HepG2 (cell line): ENCODE data around the gene CAPRIN1. TPM values are rescaled to one million over a fixed set of nuclear protein-coding genes. Genes with fewer than 3 reads are reported as not detected.
A peak's percentile ranks its signal among the peaks of the same experiment; 100 is the strongest.

Experiments
- ATF2 ChIP-seq: sonication (generic); formaldehyde crosslinking; IDR thresholded peaks from 2 replicates; pipeline ENCODE4 v1.4.0; 2020; ENCODE audit warnings: missing genetic modification reagents
- CBX1 ChIP-seq: IDR thresholded peaks from one replicate; pipeline ENCODE4 v1.6.1; 2016; ENCODE audit warnings: antibody characterized with exemption, low read depth
- ELF4 ChIP-seq: sonication (generic); formaldehyde crosslinking; IDR thresholded peaks from 2 replicates; pipeline ENCODE4 v1.5.0; 2020; ENCODE audit warnings: missing genetic modification reagents, mild to moderate bottlenecking, moderate library complexity, borderline replicate concordance
- HNRNPL ChIP-seq: fragments of 200-400 bp; formaldehyde crosslinking; IDR thresholded peaks from 2 replicates; pipeline ENCODE4 v1.6.1; 2017; ENCODE audit warnings: mild to moderate bottlenecking, low read depth, low read length
- ISX ChIP-seq: sonication (generic); formaldehyde crosslinking; conservative IDR thresholded peaks from 2 replicates; pipeline ENCODE4 v1.5.0; 2020; ENCODE audit warnings: missing genetic modification reagents
- MAZ ChIP-seq, 2 experiments: sonication (generic) in 1 of 2; formaldehyde crosslinking in 1 of 2; IDR thresholded peaks; 2 replicates each; pipeline versions ENCODE4 v1.5.0 to v1.6.1; 2012 to 2020; ENCODE audit warnings: low read depth in 2 of 2, mild to moderate bottlenecking in 2 of 2, borderline replicate concordance in 1 of 2, improper control_type of control experiment in 1 of 2, low read length in 1 of 2, missing genetic modification reagents in 1 of 2, moderate library complexity in 1 of 2
- MTERF4 ChIP-seq: sonication (generic); formaldehyde crosslinking; IDR thresholded peaks from 2 replicates; pipeline ENCODE4 v1.8.0; 2023; ENCODE audit warnings: mild to moderate bottlenecking, missing genetic modification reagents
- RXRB ChIP-seq: IDR thresholded peaks from 2 replicates; pipeline ENCODE4 v1.6.1; 2016; ENCODE audit warnings: borderline replicate concordance, missing genetic modification reagents, missing compliant biosample characterization
- SSRP1 ChIP-seq: IDR thresholded peaks from 2 replicates; pipeline ENCODE4 v1.6.1; 2016; ENCODE audit warnings: control low read depth
- TFDP2 ChIP-seq: sonication (generic); formaldehyde crosslinking; IDR thresholded peaks from 2 replicates; pipeline ENCODE4 v1.4.0; 2020; ENCODE audit warnings: missing genetic modification reagents
- THRA ChIP-seq: sonication (generic); formaldehyde crosslinking; IDR thresholded peaks from 2 replicates; pipeline ENCODE4 v1.4.0; 2020; ENCODE audit warnings: missing genetic modification reagents, borderline replicate concordance
- ZBTB39 ChIP-seq: sonication (generic); formaldehyde crosslinking; IDR thresholded peaks from 2 replicates; pipeline ENCODE4 v1.5.0; 2020; ENCODE audit warnings: missing genetic modification reagents
- ZBTB49 ChIP-seq: sonication (generic); formaldehyde crosslinking; IDR thresholded peaks from 2 replicates; pipeline ENCODE4 v1.4.0; 2020; ENCODE audit warnings: missing genetic modification reagents, borderline replicate concordance
- ZC3H13 ChIP-seq: sonication (generic); formaldehyde crosslinking; IDR thresholded peaks from 2 replicates; pipeline ENCODE4 v1.8.1; 2023; ENCODE audit warnings: mild to moderate bottlenecking, missing genetic modification reagents, moderate library complexity
- ZMYM3 ChIP-seq: sonication (generic); formaldehyde crosslinking; IDR thresholded peaks from 2 replicates; pipeline ENCODE4 v1.5.1; 2020; ENCODE audit warnings: mild to moderate bottlenecking, missing genetic modification reagents
- ZNF205 ChIP-seq: IDR thresholded peaks from 2 replicates; pipeline ENCODE4 v1.6.1; 2018; ENCODE audit warnings: missing biosample characterization, missing genetic modification reagents
- ZNF260 ChIP-seq: sonication (generic); formaldehyde crosslinking; IDR thresholded peaks from 2 replicates; pipeline ENCODE4 v1.4.0; 2020; ENCODE audit warnings: missing genetic modification reagents, low read depth, mild to moderate bottlenecking, borderline replicate concordance
- polyA plus RNA-seq, 8 experiments: library from polyadenylated mRNA; depleted of rRNA in 3 of 8; stranded (reverse) in 7 of 8; unstranded in 1 of 8; fragments of >200 nt; fragmentation: Illumina TruSeq in 4 of 8; extraction: Trizol in 4 of 8; gene quantifications; 2 replicates each; pipeline versions ENCODE4 v1.2.1 to v1.2.3, GENCODE V29; 2011 to 2016; ENCODE audit warnings: low read depth in 4 of 8, missing spikeins in 1 of 8, mixed read lengths in 1 of 8; ENCODE audit not compliant: insufficient read depth in 1 of 8
- total RNA-seq, 5 experiments: library from RNA; depleted of rRNA; stranded (reverse); fragments of >200 nt; fragmentation: Illumina TruSeq; extraction: Trizol; gene quantifications; 2 replicates each; pipeline ENCODE4 v1.2.3, GENCODE V29; 2016; ENCODE audit warnings: low read depth in 1 of 5

CAPRIN1 gene
- total and polyA plus RNA-seq, 2 of the 13 experiments (the other 11 are each of a cell fraction or from before 2014, with no cell fraction given): 114 to 162 TPM

GRCh38 chr11:34105079-34105956 lies 53.8 kb downstream of the CAPRIN1 start, which contains the start of gene NAT10 (continued):
- TF ChIP-seq ZBTB39 (CRISPR knock-in tag) (no peak; the same call in 1 of the 2 replicates), CBX1 (no peak), HNRNPL (peak; percentile 22; the same call in 1 of the 2 replicates), SSRP1 (CRISPR knock-in tag) (peak; percentile 63; the same call in 1 of the 2 replicates), TFDP2 (CRISPR knock-in tag) (peak; percentile 60), ZNF260 (no peak), ATF2 (CRISPR knock-in tag) (peak; percentile 95), ZBTB49 (no peak), MTERF4 (CRISPR knock-in tag) (no peak), RXRB (peak; percentile 81), ZC3H13 (CRISPR knock-in tag) (peak; percentile 94), ZMYM3 (no peak), THRA (peak; percentile 64), ELF4 (CRISPR knock-in tag) (peak; percentile 90; the same call in 1 of the 2 replicates), ZNF205 (peak; percentile 54; the same call in 1 of the 2 replicates), ISX (CRISPR knock-in tag) (no peak), MAZ (IDR thresholded peaks at IDR 0.05; ENCODE audit: borderline replicate concordance, low read depth, low read length) (0 out of 2 replicates have a peak, but pooled peaks have one; percentile 8), MAZ (CRISPR knock-in tag; IDR thresholded peaks at IDR 0.05; ENCODE audit: low read depth) (peak; percentile 88)
